Measurements from ENCODE around the gene ELF5. TPM values are rescaled to one million over a fixed set of nuclear protein-coding genes. Genes with fewer than 3 reads are reported as not detected.

The ELF5 gene
- total RNA-seq, 2 experiments from 2014 or later: not detected

DNA sequence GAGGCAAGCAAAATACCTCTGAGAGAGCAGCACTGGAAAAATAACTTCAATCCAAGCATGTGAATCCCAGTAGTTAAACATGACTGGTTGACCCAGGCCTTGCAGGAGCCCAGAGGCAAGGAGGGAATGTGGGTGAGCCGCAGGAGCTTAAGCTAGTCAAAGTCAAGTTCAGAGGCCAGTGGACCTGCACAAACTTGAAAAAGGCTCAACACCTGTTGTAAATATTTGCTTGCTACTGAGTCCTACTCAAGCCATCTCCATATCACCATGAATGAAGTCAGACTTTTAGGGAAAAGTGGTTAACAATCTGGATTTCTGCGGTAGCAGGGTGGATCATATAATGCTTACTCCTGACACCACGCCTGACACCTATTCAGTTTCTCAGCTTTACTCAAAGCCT, 79.7 kb downstream of the ELF5 start:
- ChIA-PET POLR2A (interaction anchor here (1.1 kb wide), 1 partner anchor 9 kb away, joined by 3 read pairs; no protein-coding TSS in a partner anchor), CTCF (ENCODE audit: unreplicated experiment) (no interaction called here)
- H2AFZ ChIP-seq (ENCODE audit: low read length): no peak overlapping the region
- H3K79me2 ChIP-seq (ENCODE audit: insufficient read depth, low read depth, low read length): no peaks in the 10 kb centered on the region
- BruUV-seq (replicated peaks): no TSS peak
- TF ChIP-seq EZH2phosphoT487 (IDR thresholded peaks at IDR 0.05; ENCODE audit: borderline replicate concordance, low read depth, low read length): no peak
- TF ChIP-seq, protein P1, sequence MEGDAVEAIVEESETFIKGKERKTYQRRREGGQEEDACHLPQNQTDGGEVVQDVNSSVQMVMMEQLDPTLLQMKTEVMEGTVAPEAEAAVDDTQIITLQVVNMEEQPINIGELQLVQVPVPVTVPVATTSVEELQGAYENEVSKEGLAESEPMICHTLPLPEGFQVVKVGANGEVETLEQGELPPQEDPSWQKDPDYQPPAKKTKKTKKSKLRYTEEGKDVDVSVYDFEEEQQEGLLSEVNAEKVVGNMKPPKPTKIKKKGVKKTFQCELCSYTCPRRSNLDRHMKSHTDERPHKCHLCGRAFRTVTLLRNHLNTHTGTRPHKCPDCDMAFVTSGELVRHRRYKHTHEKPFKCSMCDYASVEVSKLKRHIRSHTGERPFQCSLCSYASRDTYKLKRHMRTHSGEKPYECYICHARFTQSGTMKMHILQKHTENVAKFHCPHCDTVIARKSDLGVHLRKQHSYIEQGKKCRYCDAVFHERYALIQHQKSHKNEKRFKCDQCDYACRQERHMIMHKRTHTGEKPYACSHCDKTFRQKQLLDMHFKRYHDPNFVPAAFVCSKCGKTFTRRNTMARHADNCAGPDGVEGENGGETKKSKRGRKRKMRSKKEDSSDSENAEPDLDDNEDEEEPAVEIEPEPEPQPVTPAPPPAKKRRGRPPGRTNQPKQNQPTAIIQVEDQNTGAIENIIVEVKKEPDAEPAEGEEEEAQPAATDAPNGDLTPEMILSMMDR (conservative IDR thresholded peaks at IDR 0.05; ENCODE audit: low read length): no peak
- H3K27ac ChIP-seq (ENCODE audit: low read depth, low read length, poor library complexity, severe bottlenecking): no peak overlapping the region
- H4K20me1 ChIP-seq (ENCODE audit: insufficient read depth, low read length): no peaks in the 10 kb centered on the region
- peaks cover 3% of the 10 kb centered on the region for H3K4me1 ChIP-seq (ENCODE audit: insufficient read depth, low read length, poor library complexity, severe bottlenecking)
- no peak overlapping the region for H3K4me2 ChIP-seq (ENCODE audit: low read length)
- no peaks in the 10 kb centered on the region for H3K9me3 ChIP-seq (ENCODE audit: low read length)
- no peak overlapping the region for H3K4me3 ChIP-seq (ENCODE audit: low read depth, low read length, poor library complexity, severe bottlenecking)
- H3K36me3 ChIP-seq (ENCODE audit: insufficient read depth, low read length): no peaks in the 10 kb centered on the region
- intact Hi-C loops (cut with micrococcal nuclease; ENCODE audit: unreplicated experiment): no loop called here
- no peaks in the 10 kb centered on the region for H3K9me2 ChIP-seq (ENCODE audit: insufficient read depth, low read length)
- DNase-seq (ENCODE audit: low spot score): no peak

- Histone ChIP-seq H3K36me3 (ENCODE audit: insufficient read depth, low read length) (no peaks in the 10 kb centered on the region), H3K27ac (ENCODE audit: low read depth, low read length, poor library complexity, severe bottlenecking) (no peak overlapping the region), H3K9me3 (ENCODE audit: low read length) (no peaks in the 10 kb centered on the region), H3K4me1 (ENCODE audit: insufficient read depth, low read length, poor library complexity, severe bottlenecking) (no peaks in the 10 kb centered on the region), H3K4me2 (ENCODE audit: low read length) (no peak overlapping the region), H2AFZ (ENCODE audit: low read length) (no peak overlapping the region), H4K20me1 (ENCODE audit: insufficient read depth, low read length) (no peaks in the 10 kb centered on the region), H3K79me2 (ENCODE audit: insufficient read depth, low read depth, low read length) (no peaks in the 10 kb centered on the region), H3K9me2 (ENCODE audit: insufficient read depth, low read length) (no peaks in the 10 kb centered on the region), H3K4me3 (ENCODE audit: low read depth, low read length, poor library complexity, severe bottlenecking) (no peak overlapping the region)
- ChIA-PET POLR2A (interaction anchor here (0.5 to 0.6 kb wide), 2 partner anchors 13 to 178 kb away, joined by 3 to 5 read pairs; no protein-coding TSS in a partner anchor), CTCF (ENCODE audit: unreplicated experiment) (no interaction called here)
- TF ChIP-seq, protein P1 (conservative IDR thresholded peaks at IDR 0.05; ENCODE audit: low read length): no peak
- no peak for TF ChIP-seq EZH2phosphoT487 (IDR thresholded peaks at IDR 0.05; ENCODE audit: borderline replicate concordance, low read depth, low read length)
- DNase-seq (ENCODE audit: low spot score): no peak
- intact Hi-C loops (cut with micrococcal nuclease; ENCODE audit: unreplicated experiment): no loop called here
- no TSS peak for BruUV-seq (replicated peaks)
Measured at GRCh38 chr11:34432822-34433221, 80.8 kb downstream of the ELF5 start.

GRCh38 chr11:34431979-34432378, 81.6 kb downstream of the ELF5 start:
- Histone ChIP-seq H3K27ac (ENCODE audit: low read depth, low read length, poor library complexity, severe bottlenecking) (no peak overlapping the region), H3K36me3 (ENCODE audit: insufficient read depth, low read length) (no peaks in the 10 kb centered on the region), H3K4me2 (ENCODE audit: low read length) (no peak overlapping the region), H3K4me3 (ENCODE audit: low read depth, low read length, poor library complexity, severe bottlenecking) (no peak overlapping the region), H2AFZ (ENCODE audit: low read length) (no peak overlapping the region), H3K9me2 (ENCODE audit: insufficient read depth, low read length) (no peaks in the 10 kb centered on the region), H3K4me1 (ENCODE audit: insufficient read depth, low read length, poor library complexity, severe bottlenecking) (no peaks in the 10 kb centered on the region), H3K79me2 (ENCODE audit: insufficient read depth, low read depth, low read length) (no peaks in the 10 kb centered on the region), H4K20me1 (ENCODE audit: insufficient read depth, low read length) (no peaks in the 10 kb centered on the region), H3K9me3 (ENCODE audit: low read length) (no peaks in the 10 kb centered on the region)
- POLR2A ChIA-PET: interaction anchor here (0.5 kb wide), 1 partner anchor 177 kb away, joined by 5 read pairs; no protein-coding TSS in a partner anchor
- TF ChIP-seq, protein P1 (conservative IDR thresholded peaks at IDR 0.05; ENCODE audit: low read length): no peak
- no peak for TF ChIP-seq EZH2phosphoT487 (IDR thresholded peaks at IDR 0.05; ENCODE audit: borderline replicate concordance, low read depth, low read length)
- intact Hi-C loops (cut with micrococcal nuclease; ENCODE audit: unreplicated experiment): no loop called here
- no peak for DNase-seq (ENCODE audit: low spot score)
- CTCF ChIA-PET (ENCODE audit: unreplicated experiment): no interaction called here
- no TSS peak for BruUV-seq (replicated peaks)

Other genes starting within 250 kb of the ELF5 start
- 0.09 and 0.36 TPM in 2 replicates for gene ABTB2, start 155.8 kb downstream of the ELF5 start, total RNA-seq (2014; rRNA removed; shearing (Covaris generic))
- 0.06 and 0.07 TPM in 2 replicates for gene ABTB2, start 155.8 kb downstream of the ELF5 start, total RNA-seq (2022)
- gene CAT, start 74.9 kb downstream of the ELF5 start, total RNA-seq (2014; rRNA removed; shearing (Covaris generic)): 42.6 and 46.6 TPM in 2 replicates
- 47.8 and 58.3 TPM in 2 replicates for gene CAT, start 74.9 kb downstream of the ELF5 start, total RNA-seq (2022)
- gene EHF, start 107.3 kb upstream of the ELF5 start, total RNA-seq (2014; rRNA removed; shearing (Covaris generic)): not detected in 2 replicates
- not detected in 2 replicates for gene EHF, start 107.3 kb upstream of the ELF5 start, total RNA-seq (2022)